ENCODE measurements around the gene CLTB.

The CLTB gene

DNA sequence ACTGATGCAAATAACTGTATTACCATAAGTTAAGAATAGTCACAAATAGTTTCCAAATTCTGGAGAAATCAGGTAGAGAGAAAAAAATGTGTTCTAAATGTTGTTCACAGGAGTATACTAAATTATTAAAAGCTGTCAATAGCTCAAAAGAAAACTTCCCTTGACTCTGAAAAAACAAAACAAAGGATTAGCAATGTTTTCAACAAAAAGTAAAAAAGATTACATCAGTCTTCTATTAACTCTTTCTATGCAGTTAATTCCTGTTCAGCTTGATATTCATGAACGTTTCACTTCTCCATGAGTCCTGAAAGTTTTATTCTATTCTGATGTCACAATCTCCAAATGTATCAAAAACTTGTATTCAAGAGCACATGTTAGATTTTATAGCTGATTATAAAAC lies 9.5 kb upstream of the CLTB start:
- no peak overlapping the region for H3K27ac ChIP-seq
- TF ChIP-seq CTCF (conservative IDR thresholded peaks at IDR 0.05): no peak

DNA sequence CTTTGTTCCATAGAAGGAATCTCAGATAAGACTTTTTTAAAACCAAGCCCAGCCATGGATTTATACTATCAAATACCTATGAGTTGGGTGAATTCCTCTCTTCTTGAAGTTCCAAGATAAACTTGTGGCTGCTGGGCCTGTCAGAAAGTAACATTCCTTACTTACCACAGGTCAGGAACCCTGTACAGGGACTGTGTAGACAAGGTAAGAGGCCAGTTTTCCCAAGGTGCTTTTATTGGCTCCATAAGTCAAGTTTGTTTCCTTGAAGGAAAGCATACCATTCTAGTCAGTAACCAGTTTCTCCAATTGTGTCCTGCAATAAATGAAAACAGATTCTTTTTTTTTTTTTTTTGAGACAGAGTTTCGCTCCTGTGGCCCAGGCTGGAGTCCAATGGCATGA lies 8.8 kb upstream of the CLTB start:
- no peak for TF ChIP-seq CTCF (conservative IDR thresholded peaks at IDR 0.05)
- no peak overlapping the region for H3K27ac ChIP-seq

GRCh38 chr5:176424181-176424580 lies 7.8 kb upstream of the CLTB start:
- no peak for TF ChIP-seq CTCF (conservative IDR thresholded peaks at IDR 0.05)
- H3K27ac ChIP-seq: no peak overlapping the region

DNA sequence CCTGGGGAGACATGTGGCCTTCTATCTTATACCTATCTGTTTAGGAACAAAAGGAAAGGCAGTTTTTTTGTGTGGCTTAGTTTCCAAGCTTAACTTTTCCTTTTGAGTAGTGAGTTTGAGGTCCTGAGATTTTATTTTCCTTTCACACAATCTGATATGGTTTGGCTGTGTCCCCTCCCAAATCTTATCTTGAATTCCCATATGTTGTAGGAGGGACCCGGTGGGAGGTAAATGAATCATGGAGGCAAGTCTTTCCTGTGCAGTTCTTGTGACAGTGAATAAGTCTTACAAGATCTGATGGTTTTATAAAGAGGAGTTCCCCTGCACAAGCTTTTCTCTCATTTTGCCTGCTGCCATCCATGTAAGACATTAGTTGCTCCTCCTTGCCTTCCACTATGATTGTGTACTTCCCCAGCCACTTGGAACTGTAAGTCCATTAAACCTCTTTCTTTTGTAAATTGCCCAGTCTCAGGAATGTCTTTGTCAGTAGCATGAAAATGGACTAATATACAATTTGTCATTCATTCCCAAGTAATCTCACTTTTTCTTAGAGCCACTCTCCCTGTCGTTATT lies 4.7 kb upstream of the CLTB start:
- TF ChIP-seq CTCF (conservative IDR thresholded peaks at IDR 0.05): no peak
- H3K27ac ChIP-seq: no peak overlapping the region

GRCh38 chr5:176420086-176420485 lies 3.7 kb upstream of the CLTB start:
- no peak overlapping the region for H3K27ac ChIP-seq
- TF ChIP-seq CTCF (conservative IDR thresholded peaks at IDR 0.05): no peak

DNA sequence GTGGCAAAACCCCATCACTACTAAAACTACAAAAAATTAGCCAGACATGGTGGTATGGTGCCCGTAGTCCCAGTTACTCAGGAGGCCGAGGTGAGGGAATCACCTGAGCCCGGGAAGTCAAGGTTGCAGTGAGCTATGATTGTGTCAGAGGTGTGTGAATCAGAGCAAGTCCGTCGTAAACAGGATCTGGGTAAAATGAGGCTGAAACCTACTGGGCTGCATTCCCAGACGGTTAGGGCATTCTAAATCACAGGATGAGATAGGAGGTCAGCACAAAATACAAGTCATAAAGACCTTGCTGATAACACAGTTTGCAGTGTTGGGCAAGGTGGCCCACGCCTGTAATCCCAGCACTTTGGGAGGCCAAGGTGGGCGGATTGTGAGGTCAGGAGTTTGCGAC lies 1.9 kb upstream of the CLTB start:
- no peak overlapping the region for H3K27ac ChIP-seq
- TF ChIP-seq CTCF (conservative IDR thresholded peaks at IDR 0.05): no peak

GRCh38 chr5:176416965-176417364 lies 626 bp upstream of the CLTB start:
- no peak for TF ChIP-seq CTCF (conservative IDR thresholded peaks at IDR 0.05)
- peak overlapping the region; percentile 92 for H3K27ac ChIP-seq
